Activated CD4-positive, alpha-beta T cell treated with anti-CD3 and anti-CD28 coated beads for 24 hours (primary cell): Measurements from ENCODE around the gene CEP295NL.
A peak's percentile ranks its signal among the peaks of the same experiment; 100 is the strongest.
"Not testable (repeated sequence)": the region's sequence is repeated elsewhere in the genome, so short reads cannot be mapped to it uniquely, and the experiment has no call there.

Source experiments
- DNase-seq, 2 donors: peaks; one replicate each; pipeline ENCODE4 v3.0.0-alpha.2; 2020; ENCODE audit warnings: low read depth in 2 of 2

CEP295NL gene, protein sequence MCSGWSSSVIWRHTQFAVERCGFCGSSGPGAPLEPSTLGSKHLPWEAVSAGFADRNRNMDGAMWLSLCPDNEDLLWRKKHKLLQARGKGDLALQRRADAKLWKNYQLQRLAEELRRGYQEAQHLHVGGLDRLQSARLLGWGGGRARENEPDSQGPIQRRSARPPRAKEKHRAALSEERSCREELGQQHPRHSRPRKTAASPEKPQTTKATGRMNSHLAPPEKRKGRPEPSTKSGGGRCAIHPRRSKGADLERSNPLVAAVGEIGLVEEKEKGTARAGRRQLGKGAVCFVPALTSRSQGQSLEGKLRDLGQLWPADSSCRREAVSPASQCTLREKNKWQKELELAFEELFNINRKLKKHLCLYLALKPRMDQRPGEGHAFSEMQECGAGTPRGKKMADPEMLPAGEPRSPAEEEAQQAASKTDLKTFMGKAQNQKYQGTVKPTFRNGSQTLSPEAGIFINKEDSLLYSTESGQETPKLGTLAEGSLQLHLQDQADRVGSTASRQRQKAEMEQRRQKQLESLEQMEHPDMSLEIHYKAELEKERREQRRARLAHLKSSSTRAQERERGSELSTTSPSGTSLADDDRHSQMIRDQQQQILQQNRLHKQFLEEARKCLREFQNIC

DNA sequence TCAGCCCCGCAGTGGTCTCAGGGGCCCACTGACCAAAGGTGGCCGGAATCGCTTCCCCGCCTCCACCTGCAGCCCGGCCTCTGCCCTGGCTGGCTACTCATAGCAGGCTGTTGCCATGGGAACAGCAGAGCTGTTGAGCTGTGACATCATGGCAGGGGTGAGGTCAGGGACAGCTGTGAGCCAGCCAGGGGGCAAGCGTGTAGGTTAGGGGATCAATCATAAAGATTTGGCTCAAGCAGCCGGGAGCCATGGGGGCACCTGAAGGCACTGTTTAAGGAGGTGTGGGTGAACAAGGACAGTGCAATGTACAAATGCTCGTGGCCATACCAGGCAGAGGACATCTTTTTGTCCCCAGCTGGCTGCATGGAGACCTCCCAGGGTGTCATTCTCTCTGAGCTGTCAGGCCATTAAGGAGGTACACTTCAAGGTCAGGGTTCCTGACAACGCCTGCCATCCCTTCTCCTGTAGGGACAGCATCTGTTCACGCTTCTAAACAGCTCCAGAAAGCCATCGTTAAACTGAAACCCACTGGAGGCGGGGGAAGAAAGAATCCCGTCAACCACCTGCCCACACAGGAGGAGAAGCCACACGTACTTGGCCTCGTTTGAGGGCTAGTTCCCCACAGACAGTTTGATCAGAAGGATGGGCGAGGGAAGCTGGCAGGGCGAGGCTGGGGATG is at the start of gene CEP295NL:
TSS of gene CEP295NL (minus strand) at position 101 of the 679 bp plus-strand sequence. CDS start 1,373 bp downstream, outside the sequence.
- no peak for DNase-seq

DNA sequence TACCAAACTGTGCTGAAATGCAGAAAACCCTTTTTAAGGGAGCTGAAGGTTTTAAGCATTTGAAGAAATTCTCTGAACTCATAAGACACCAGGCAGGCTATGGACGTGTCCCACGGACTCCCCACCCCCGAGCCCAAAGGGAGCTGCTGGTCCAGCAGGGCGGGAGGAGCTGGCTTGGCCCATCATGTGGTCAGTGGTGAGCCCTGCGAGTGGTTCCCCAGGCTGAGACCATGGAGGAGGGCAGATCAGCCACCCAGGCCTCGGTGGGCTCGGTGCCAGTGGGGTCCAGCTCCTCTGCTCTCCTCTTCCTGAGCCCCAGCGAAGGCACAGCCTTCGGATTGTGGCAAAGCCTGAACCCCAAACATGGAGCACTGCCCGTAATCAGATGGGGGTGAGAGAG is 49.7 kb upstream of the CEP295NL start:
- no peak for DNase-seq

DNA sequence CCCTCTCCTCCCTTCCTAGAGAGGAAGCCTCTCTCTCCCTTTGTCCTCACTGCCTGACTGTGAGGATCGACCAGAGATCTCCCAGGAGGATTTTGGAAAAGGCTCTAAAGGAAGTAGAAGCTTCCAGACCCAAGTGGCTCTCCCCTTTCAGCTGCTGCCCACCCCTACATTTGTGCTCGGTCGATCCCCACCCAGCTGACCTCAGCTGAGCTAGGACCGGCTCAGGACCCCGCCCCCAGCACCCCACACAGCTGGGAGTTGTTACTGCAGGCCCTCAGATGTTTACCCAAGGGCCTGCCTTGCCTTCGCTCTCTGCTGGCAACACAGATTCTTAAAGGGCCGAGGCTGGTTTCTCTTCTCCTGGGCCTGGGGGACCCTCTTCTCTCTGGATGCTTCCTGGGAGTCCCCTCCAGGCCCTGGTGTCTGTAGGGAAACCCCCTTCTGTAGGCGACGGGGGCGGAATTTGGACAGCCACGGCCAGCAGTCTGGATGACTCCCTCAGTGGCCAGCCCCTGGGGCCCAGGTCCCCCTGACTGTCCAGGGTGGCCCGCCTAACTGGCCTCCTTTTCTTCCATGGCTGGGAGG is 49.1 kb upstream of the CEP295NL start:
- no peak for DNase-seq

DNA sequence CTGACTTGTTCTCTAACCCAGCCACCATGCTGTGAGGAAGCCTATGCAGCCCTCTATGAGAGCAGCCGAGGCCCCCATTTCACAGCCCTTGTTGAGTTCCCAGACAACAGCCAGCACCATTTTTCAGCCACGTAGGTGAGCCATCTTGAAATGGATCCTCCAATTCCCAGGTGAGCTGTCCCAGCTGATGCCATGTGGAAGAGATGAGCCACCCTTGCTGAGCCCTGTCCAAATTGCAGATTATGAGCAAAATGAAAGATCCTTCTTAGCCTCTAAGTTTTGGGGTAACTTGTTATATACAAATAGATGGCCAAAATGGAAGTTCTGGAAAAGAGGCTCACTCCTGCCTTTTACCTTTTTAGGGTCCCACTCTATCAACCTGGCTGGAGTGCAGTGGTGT is 47.9 kb upstream of the CEP295NL start:
- no peak for DNase-seq

DNA sequence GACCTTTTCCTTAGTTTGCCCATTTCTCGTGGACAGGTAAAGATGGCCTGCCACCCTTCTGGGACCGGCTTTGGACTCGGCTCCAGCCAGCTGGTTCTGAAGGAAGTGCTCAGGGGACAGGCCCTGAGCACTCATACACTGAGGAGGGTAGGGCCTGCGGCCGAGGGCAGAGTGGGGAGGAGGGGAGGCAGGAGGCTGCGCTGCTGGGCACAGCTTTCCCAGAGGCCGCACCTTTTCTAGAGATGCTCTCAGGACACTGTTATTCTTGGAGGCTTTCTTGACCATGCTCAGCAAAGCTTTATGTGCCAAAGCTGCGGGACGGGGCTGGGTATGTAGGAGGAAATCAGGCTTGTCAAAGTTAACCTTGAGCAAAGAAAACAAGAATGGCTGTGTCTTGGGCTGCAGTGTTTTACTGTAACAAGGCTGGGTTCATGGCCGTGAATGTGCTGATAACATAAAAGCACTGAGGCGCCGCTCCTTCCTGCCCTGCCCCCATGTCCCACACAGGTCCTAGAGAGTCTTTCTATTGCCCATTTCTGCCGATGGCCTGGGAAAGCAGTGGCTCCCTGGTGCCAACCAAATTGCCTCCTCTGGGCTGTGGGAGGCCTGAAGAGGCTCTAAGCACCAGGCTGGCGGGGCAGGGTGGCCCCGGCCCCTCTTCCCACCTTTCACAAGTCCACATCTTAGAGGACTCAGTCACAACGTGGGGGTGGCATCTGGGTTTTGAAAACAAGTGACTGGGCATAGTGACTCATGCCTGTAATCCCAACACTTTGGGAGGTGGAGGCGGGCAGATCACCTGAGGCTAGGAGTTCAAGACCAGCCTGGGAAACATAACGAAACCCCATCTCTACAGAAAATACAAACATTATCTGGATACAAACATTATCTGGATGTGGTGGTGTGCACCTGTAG is 44.5 kb upstream of the CEP295NL start:
- DNase-seq: no peak

DNA sequence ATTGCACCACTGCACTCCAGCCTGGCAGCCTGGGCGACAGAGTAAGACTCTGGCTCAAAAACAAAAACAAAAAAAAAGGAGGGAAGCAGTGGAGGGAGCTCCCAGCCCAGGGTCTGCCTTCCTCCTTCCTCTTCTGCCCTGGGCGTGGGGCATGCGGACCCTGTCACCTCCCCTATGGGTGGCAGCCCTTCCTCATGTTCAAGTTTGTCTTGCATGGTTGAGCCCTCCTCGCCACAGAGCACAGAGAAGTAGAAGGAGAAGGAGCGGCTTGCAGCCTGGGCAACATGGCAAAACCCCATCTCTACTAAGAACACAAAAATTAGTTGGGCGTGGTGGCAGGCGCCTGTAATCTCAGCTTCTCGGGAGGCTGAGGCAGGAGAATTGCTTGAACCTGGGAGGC is 43.6 kb upstream of the CEP295NL start:
- no peak for DNase-seq

DNA sequence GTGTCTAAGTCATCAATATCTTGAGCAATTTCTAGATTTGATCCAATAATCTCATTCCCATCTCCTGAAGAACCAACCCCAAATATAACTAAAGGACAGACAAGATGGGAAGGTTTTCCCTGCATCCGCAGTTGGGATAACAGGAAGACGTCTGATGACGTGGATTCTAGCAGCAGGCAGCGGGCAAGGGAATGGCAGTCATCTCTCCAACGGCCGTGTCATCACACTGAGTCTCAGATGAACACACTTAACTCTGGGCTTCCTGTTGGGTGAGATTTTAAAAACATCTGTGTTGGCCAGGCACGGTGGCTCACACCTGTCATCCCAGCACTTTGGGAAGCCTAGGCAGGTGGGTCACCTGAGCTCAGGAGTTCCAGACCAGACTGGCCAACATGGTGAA is 43.1 kb upstream of the CEP295NL start:
- DNase-seq: no peak

DNA sequence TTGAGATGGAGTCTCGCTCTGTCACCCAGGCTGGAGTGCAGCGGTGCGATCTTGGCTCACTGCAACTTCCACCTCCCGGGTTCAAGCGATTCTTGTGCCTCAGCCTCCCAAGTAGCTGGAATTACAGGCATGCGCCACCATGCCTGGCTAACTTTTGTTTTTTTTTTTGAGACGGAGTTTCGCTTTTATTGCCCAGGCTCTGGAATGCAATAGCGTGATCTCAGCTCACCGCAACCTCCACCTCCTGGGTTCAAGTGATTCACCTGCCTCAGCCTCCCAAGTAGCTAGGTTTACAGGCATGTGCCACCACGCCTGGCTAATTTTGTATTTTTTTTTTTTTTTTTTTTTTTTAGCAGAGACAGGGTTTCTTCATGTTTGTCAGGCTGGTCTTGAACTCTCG is 42.5 kb upstream of the CEP295NL start:
- DNase-seq: not testable (repeated sequence)

DNA sequence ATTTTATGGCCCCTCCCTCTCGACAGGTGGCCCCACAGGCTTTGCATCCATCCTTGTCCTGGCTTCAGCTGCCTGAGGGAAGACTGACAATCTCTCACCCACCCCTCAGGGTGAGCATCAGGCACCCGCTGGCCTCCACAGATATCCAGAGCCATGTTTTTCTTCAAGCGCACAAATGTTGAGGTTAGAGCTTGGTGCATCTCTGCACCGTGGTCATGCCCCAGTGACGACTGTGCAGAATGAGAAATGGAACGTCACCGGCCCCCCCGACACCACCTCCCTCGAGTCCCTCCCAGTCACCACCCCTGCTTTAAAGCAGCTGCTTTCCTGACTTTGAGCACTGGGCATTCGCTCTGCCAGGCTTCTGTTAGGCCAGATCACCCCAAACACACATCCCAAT is 42.0 kb upstream of the CEP295NL start:
- DNase-seq: no peak

DNA sequence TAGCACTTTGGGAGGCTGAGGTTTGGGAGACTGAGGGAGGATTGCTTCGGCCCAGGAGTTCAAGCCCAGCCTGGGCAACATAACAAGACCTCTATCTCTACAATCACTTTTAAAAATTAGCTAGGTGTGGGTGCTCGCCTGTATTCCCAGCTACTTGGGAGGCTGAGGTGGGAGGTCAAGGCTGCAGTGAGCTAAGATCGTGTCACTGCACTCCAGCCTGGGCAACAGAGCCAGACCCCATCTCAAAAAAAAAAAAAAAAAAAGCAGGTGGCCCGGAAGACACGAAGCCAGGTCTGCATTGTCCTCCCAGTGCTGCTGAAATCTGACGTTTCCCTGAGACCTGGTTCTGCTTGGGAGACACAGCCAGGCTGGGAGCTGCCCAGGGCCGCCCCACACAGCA is 41.0 kb upstream of the CEP295NL start:
- no peak for DNase-seq

DNA sequence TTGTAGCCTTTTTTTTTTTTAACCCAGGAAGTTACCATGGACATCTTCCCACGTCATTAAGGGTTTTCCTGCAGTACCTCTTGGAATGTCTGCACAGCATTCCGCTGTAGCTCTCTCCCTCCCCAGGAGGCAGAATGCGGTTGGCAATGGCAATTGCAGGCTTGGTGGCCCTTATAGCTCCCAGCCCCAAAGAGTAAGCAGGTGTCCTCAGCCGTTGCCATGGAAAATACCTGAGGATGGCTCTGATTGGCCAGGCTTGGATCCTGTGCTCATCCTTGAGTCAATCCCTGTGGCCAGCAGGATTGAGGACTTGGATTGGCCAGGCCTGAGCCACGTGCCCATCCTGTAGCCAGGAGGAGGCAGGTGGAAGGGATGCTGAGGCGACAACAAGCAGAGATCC is 37.7 kb upstream of the CEP295NL start:
- no peak for DNase-seq

DNA sequence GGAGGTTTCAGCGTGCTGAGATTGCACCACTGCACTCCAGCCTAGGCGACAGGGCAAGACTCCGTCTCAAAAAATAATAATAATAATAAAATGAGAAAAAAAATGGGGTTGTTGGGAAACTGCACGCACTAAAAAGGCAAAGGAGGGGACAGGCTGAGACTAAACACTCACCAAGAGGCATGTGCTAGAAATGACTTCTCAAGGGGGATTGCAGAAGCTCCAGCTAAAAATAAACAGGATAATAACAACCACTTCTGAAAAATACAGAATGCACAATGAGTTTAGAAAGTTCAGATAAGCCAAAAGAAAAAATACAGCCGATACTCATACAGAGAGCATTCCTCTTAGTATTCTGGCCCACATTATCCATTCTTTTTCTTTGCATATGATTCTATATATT is 37.3 kb upstream of the CEP295NL start:
- DNase-seq: no peak

DNA sequence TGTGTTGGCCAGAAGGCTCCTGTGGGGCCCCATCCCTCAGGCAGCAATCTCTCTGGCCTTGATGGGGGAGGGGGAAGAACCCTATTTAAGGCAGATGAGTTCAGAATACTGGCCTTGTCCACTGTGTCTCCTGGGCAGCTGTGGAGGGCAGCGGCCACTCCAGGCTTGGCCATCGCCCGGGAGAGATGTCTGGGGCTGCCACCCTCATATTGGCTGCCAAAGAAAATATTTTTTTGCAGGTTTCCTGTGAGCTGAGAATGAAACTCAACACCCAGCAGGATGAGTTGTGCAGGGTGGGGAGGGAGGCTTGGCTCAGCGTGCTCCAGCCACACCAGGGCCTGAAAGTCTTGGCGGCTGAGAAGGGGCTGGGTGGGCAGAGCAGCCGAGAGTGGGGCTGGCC is 36.6 kb upstream of the CEP295NL start:
- DNase-seq: no peak

DNA sequence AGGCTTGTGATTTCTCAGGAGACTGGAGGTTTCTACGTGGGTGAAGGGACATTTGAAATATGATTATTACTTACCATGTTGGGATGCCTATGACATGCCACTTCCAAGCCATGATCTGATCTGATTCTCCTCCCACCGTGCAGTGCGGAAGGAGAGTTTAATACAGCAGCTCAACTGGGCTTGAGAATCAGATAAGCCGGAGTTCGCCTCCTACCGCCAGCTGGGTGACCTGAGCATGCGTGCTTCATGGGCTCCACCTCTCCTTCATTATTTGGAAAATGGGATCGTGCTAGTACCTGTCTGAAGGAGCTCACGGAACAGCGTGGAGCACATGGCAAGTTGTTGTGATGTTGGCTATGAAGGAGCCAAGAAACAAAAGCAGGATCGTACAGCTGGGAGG is 34.6 kb upstream of the CEP295NL start:
- no peak for DNase-seq

DNA sequence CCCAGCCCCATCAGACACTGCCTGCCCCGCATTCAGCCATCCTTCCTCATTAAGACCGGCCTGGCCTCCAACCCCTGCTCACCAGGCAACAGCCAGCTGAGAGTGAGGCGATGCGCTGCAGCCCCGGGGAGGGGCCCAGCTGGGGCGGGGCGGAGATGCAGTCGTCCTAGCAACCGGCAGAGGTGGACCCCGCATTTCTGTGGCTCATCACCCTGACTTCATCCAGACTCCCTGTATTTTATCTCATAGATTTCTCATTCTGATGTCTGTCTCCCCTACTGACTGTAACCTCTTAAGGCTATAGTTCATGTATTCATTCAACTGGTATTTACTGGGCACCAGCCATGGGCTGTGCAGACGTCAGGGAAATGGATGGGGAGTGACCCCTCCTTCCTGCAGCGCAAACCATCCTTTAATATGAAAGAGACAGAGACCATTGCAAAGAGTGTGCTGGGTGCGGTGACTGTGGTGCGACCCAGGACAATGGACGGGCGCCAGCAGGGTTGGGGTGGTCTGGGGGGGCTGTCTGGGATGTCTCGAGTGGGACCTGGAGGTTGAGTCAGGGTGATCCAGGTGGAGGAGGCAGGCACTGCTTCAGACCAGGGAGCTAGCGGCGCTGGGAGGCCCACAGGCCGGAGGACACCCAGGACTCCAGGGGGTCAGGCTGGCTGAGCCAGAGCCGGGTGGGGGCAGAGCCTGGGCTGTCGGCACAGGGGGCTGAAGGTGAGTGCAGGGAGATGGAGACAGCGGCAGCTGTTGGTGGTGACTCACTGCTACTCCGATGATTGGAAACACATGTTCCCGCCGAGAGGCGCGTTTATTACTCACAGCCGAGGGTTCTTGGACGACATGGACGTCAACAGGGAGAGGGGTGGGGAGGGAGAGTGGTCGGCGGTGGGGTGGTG is 32.7 kb upstream of the CEP295NL start:
- DNase-seq: no peak

DNA sequence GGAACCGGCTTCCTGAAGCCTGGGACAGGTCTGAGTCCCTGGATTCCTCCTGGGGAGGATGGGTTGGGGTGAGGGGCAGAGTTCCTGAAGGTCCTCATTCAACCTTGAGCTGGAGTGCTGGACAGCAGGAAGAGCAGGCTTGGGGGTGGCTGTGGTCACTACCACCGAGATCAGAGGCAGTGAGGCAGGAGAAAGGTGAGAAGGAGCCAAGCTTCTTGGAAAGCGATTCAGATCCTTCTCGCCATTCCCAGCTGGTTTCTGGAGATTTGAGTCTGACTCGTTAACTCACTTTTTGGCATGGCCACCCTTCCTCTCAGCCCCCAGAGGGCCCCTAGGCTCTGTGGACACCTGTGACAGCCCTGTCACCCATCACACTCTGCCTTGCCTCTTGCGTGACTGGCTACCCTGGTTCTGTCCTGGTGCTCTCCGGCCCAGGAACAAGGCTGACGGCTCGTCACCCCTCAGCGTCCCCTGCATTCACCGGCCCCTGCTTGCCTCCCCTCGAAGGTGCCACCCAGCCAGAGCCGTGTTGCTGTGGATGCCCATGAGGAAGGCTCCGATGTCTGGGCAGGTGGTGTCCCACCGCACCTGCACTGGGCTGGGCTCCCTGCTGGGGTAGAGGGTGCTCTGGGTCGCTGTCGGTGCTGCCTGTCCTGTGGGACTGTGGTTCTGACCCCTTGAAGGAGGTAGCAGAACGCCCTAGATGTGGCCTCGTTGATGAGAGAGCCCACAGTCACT is 31.8 kb upstream of the CEP295NL start:
- no peak for DNase-seq

DNA sequence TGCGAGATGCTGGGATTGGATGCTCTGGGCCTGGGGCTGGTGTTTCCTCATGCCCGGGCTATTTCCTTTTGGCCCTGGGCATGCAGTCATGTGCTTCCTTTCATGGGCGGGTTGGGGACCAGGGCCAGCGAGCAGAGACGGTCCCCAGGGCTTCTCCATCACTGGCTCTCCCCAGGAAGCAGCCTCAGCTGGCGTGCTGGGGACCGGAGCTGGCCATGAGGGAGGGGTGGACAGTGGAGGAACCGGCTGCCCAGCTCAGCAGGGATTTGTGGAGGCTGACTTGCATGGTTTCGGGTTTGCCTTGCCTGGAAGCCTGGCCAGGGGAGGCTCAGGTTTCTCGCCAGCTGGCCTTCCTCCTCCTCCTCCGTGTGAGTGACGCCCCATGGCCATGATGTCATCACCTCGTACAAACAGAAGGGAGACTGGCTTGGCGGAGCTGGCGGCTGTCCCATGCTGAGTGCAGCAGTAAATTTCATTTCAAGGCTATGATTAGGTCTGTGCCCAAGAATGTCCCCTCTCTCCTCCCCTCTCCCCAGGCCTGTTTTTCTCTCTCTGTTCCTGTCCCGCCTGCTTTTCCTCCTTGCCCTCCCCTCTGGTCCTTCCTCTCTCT is 31.1 kb upstream of the CEP295NL start:
- no peak for DNase-seq

DNA sequence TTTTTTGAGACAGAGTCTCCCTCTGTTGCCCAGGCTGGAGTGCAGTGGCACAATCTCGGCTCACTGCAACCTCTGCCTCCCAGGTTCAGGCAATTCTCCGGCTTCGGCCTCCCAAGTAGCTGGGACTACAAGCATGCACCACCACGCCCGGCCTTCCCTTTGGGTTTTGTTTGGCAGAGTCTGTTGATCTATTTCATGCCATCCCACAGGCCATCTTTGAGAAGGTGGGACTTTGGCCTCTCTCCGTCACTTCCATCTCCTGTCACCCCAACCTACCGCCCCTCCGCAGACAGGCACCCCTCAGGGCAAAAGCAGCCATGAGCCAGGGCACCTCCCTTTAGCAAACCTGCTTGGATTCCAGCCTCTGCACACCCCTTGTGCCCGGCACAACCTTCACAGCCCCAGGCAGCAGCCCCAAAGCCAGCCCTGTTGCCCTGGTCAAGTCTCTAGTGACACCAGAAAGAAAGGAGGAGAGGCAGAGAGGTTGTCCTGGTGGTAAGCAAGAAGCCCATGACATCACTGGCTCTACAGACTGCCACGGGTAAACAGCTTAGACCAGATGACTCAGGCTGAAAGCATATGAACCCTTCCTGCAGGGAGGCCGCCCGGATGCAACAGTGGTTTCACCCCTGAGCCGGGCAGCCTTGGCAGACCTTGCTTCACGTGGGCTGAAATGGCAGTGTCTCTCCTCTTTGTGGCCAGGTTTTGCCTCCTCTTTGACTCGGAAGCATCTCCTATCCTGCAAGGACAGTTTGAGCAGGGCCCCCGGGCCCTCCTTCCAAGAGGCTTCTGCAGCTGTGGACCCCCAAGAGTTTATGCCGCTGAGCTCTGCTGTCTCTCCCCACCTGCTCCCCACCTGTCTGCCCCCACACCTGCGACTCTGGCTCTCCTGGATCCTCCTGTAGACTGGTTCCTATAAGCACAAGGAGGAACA is 30.3 kb upstream of the CEP295NL start:
- peak in 1 of 2 donors; percentile 8 for DNase-seq
